Inflammatory macrophage treated with lipopolysaccharide for 4 hours (primary cell): Measurements from ENCODE around the gene BACH2.
"Not testable (repeated sequence)": the region's sequence is repeated elsewhere in the genome, so short reads cannot be mapped to it uniquely, and the experiment has no call there.

Experiments
- DNase-seq: peaks from one replicate; pipeline ENCODE4 v3.0.0-alpha.2; 2020

Gene BACH2

DNA sequence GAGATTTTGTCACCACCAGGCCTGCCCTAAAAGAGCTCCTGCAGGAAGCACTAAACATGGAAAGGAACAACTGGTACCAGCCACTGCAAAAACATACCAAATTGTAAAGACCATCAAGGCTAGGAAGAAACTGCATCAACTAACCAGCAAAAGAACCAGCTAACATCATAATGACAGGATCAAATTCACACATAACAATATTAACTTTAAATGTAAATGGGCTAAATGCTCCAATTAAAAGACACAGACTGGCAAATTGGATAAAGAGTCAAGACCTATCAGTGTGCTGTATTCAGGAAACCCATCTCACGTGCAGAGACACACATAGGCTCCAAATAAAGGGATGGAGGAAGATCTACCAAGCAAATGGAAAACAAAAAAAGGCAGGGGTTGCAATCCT, 240.7 kb downstream of the BACH2 start:
- not testable (repeated sequence) for DNase-seq

DNA sequence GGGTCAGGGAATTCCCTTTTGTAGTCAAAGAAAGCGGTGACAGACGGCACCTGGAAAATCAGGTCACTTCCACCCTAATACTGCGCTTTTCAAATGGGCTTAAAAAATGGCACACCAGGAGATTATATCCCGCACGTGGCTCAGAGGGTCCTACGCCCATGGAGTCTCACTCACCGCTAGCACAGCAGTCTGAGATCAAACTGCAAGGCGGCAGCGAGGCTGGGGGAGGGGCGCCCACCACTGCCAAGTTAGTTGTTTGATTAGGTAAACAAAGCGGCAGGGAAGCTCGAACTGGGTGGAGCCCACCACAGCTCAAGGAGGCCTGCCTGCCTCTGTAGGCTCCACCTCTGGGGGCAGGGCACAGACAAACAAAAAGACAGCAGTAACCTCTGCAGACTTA, 242.4 kb downstream of the BACH2 start:
- not testable (repeated sequence) for DNase-seq

DNA sequence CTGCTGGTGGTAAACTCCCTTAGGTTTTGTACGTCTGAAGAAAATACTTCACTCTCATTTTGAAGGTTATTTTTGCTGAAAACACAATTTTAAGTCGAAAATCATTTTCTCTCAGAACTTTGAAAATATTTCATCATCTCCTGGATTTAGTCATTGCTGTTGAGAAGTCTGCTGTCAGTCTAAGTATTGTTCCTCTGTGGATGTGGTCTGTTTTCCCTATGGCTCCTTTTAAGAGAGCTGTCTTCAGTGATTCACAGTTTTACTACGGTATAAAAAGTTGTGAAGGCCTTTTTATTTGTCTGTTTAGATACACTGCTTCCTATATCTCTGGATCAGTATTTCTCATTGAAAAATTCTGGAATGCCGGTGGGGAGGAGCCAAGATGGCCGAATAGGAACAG, 243.0 kb downstream of the BACH2 start:
- DNase-seq: no peak

DNA sequence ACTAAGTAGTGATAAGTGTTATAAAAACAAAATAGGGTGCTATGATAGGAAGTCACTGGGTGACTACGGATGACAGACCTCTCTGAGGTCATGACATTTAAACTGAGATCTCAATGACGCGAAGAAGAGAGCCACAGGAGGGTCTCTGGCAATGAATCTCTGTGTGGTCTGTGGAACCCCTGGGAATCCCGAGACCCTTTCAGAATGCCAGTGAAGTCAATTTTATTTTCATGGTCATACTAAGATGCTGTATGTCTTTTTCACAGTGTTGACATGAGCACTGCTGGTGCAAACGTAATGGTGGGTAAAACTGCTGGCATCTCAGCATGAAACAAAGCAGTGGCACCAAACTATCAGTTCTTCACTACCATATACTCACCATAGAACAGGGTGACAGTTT, 247.3 kb downstream of the BACH2 start:
- no peak for DNase-seq

DNA sequence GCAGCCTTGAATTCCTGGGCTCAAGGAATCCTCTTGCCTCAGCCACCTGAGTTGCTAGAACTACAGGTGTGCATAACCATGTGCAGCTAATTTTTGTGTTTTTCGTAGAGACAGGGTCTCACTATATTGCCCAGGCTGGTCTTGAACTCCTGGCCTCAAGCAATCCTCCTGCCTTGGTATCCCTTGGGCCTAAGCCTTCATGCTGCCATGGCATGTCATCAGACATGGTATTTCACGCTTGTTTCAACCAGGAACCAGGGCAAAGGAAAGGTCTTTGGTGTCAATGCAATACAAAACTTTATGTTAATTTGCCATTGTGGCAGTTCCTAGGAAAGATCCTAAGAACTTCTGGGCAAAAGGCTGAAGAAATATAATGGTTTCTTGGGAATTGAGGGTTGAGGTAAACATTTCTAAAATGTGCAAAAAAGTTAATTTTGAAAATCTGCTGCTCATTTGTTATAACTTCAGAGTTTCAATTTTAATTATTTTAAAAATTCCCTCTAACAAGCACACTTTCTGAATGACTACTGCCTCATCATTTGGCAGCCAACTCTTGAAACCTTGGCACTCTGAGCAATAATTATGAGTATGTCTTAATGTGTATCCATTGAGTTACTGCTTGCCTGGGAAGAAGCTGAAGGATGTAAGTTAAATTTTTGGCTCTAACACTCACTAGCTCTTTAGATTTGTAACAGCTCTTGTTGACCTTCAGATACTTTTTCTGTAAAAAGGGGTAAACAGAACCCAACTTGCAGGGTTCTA, 248.3 kb downstream of the BACH2 start:
- DNase-seq: no peak

DNA sequence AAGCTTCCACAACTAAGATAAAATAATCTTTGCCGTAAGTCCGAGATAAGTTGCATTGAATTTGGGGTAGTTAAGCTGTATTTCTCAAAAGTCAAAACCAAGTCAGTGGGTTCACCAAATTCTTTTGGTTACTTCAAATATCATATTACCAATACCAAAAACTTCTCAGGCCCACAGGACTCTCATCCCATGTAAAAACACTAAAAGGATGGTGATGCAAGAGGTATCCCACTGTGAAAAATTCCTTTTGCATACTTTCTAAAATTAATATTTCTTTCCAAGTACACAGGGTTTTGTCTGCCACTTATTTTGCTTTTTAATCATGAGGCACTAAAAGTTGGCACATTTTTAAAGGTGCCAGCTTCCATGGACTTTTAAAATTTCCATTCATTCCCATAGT, 251.1 kb downstream of the BACH2 start:
- DNase-seq: no peak

DNA sequence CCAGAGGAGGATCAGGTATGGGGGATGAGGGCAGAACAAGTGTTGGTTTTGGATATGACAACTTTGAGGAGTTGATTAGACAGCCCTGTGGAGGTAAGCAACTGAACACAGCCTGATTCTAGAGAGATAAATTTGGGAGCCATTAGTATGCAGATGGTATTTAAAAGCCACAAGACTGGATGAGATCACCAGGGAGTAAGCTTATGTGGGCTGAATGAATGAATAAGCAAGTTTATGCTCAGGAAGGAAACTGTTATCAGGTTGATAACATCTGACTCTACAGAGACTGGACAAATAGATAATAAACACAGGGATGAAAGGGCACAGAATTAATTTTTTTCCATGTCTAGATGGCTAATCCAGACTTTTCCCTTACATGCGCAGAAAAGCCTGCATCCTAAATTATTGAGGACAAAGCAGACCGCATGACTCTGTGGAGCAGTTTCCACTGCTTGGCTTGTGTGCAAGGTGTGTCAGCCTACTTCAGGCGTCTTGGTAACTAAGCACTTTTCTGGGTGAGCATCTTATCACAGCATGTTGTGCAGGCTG, 251.7 kb downstream of the BACH2 start:
- peak; percentile 36 for DNase-seq

DNA sequence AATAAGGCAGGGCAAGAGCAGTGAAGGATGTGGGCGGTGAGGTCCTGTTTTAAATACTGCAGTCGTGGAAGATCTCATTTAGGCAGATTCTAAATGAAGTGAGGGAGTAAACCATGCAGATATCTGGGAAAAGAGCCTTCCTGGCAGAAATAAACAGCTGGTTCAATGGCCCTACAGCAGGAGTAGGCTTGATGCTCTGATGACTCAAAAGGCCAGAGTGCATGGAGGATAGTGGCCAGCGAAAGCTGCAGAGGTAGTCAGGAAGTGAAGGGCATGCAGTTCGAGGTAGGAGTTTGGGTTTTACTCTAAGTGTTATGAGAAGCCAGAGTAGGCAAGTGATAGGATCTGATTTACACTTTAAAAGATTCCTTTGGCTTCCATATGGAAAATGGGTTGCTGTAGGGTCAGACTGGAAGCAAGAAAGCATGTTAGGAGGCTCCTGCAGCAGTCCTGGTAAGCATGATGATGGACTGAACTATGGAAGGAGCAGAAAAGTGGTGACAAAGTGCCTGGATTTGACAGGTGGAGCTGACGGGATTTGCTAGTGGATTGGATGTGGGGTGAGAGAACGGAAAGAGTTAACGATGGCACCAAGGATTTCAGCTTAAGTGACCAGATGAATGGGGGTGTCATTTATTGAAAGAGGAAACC, 252.3 kb downstream of the BACH2 start:
- DNase-seq: no peak

DNA sequence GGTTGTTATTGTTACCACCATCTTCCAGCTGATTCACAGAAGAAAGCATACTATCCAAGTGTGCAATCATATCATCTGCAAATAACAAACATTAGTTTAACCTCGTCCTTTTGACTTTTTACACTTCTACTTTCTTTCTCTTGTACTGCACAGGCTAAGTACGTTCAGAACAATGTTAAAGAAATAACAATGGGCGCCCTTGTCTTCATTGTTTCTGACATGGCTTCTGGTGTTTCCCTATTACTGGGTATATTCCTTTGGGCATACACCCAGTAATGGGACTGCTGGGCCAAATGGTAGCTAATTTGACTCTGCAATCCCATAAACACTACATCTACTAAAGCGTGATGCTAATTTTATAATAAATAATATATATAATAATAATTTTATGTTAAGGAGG, 255.7 kb downstream of the BACH2 start:
- no peak for DNase-seq

DNA sequence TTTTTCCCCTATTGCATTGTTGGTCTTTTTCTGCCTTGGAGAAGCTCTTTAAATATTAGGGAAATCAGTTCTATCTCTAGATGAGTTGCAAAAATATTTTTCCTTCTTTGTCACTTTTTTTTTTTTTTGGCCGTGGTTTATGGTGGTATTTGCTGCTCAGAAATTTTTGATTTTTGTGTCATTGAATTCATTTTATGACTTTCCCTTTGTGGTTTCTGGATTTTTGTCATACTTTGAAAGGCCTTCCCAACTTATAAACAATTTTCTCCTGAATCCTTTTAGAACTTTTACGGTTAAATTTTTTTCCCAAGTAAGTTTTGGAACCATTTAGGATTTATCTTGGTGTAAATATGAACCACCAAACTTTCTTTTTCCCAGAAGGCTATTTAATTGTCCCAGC, 256.7 kb downstream of the BACH2 start:
- no peak for DNase-seq

DNA sequence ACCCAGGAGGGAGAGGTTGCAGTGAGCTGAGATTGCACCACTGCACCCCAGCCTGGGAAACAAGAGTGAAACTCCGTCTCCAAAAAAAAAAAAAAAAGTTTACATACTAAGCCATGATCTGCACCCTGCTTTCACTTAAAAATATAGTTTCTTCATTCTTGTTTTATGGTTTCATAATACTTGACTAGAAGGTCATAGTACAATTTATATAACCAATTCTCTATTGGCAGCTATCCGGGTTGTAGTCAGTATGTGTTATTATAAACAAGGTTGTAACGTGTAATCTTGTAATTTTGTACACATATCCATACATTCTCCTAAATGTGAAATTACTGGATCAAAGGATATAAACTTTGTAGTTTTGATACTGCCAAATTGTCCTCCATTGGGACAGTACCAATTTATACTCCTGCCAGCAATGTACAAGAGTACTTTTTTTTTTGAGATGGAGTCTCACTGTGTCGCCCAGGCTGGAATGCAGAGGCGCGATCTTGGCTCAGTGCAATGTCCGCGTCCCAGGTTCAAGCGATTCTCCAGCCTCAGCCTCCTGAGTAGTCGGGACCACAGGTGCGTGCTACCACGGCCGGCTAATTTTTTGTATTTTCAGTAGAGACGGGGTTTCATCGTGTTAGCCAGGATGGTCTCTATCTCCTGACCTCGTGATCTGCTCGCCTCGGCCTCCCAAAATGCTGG, 257.5 kb downstream of the BACH2 start:
- DNase-seq: no peak

DNA sequence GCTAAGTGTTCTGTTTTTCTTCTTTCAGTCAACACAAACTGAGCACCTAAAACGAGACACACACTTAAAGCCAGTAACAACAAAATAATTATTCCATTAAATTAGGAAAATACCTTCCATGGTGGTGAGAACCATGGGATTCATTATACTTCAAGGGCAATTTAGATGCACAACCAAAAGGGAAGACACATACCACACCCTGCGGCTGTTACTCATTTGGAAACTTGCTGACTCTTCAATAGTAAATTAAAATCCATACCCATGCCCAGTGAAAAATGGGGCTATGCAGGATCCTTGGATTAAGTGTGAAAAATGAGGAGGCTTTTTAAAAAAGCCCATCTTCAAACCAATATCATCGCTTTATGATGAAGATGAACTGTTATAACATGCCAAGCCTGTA, 259.7 kb downstream of the BACH2 start:
- no peak for DNase-seq

DNA sequence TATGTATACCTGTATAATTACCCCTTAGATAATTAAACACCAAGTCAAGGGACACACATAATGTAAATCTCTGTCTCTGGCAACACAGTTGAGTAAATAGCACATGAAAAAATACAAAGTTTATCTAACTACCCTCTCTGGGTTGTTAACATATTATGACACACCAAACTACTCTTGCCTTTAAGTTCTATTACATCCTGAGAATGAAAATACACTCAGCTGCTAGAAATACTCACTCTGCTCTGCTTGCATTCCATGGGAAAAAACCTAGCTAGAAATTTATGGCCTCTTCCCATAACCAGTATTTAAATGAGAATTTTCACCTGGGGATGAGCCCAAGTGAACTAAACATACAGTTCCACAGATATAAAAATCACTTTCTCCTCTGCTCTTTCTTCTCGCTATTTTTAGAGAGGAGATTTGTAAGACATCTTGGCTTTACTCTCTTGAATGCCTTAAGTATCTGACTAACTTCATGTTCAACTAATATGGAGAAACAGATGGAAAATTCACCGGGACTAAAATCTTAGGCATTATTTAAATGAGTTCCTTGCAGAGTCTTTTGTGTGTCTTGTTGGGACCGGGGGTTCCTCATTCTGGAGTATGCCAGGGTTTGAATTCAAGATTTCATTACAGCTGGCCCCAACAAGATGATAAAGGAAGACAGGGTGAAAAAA, 261.5 kb downstream of the BACH2 start:
- no peak for DNase-seq

DNA sequence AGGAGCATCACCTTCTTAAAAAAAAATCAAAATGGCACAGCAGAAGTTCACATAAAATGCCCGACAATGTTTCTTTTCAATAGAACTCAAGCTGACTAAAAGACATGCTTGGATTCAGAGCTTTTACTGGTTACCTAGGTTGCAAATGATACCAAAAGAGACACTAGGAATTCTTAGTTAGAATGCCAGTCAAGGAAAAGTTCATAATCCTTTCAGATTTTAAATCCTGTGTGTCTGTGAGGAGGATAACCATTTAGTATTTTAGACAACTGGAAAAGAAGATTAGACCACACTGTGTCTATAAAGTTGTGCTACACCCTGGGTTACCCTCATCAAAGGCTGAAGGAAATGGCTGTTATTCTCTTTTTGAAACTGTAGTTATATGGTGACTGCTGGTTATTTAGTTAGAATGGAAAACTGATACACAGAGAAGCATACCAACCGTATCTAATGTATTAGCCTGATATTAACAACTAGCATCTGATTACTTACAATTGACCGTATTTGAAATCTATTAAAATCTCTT, 262.8 kb downstream of the BACH2 start:
- DNase-seq: no peak

DNA sequence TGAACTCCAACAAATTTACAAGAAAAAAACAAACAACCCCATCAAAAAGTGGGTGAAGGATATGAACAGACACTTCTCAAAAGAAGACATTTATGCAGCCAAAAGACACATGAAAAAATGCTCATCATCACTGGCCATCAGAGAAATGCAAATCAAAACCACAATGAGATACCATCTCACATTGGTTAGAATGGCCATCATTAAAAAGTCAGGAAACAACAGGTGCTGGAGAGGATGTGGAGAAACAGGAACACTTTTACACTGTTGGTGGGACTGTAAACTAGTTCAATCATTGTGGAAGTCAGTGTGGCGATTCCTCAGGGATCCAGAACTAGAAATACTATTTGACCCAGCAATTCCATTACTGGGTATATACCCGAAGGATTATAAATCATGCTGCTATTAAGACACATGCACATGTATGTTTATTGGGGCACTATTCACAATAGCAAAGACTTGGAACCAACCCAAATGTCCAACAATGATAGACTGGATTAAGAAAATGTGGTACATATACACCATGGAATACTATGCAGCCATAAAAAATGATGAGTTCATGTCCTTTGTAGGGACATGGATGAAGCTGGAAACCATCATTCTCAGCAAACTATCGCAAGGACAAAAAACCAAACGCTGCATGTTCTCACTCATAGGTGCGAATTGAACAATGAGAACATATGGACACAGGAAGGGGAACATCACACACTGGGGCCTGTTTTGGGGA, 264.0 kb downstream of the BACH2 start:
- not testable (repeated sequence) for DNase-seq

DNA sequence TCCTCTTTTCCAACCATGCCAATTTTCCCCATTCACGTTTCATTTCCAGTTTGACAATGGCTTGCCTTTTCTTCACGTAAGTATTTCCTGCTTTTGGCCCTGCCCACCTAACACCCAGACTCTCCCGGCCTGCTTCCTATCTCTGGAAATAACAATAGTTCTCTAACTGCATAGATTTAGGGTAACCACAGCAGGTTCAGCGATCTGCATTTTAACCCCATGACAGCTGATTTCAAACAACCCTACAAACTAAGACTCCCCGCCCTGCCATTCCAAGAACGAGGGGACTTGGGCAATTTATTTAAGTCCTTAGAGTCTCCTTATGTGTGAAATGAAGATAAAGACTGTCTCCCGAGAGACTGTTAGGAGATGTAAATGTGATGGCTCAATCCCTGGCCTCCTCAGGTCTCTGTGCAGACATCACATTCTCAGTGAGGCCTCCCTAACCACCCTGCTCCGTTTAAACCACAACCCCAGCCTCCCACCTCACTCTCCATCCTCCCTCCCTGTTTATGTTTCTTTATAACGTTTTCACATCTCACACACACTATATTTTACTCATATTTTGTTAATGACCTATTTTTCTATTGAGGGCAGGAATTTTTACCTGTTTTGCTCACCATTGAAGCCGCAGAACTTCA, 267.5 kb downstream of the BACH2 start:
- DNase-seq: no peak

DNA sequence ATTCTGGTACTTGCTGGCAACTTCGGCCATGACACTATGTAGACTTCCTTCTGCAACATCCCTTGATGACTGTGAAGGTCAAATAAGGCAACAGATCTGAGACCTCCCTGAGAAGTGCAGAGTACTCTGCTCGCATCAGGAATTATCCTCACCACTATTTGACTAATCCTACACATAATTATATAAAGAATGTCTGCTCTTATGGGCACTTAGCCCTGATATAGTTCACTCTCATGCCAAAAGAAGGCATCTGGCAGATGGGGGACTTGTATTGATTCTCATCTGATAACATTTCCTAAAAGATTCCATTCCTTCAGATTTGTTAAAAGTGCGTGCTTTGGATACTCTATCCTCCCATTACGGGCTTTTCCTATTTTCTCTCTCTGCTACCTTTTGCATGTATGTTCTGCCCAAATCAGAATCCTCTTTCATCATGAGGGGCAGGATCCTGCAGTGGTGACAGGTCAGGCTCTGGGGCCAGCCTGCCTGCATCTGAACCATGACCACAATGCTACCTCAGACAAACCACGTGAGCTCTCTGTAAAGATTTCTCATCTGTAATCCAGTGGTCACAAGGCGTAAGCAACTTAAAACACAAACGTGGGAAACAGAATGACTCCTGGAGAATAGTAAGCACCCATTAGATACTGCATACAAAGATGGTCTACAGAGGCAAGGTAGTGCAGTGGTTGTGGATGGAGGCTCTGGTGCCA, 268.4 kb downstream of the BACH2 start:
- DNase-seq: no peak

DNA sequence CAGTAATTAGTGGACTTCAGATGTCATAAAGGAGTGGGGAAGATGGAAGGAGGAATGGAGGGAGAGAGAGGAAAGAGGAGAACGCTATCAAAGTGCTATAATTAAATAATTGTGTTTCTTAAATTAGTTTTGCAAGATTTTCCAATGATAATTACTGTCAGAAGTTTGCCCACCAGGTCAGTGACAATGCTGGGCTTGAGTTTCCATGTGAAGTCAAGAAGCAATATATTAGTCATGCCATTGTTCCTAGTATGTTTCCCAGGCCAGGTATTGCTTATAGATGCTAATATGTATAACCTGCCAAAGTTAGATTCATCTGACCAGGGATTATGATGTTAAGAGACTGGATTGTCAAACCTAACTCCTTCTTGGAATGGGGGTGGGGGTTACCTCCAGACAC, 270.4 kb downstream of the BACH2 start:
- no peak for DNase-seq

DNA sequence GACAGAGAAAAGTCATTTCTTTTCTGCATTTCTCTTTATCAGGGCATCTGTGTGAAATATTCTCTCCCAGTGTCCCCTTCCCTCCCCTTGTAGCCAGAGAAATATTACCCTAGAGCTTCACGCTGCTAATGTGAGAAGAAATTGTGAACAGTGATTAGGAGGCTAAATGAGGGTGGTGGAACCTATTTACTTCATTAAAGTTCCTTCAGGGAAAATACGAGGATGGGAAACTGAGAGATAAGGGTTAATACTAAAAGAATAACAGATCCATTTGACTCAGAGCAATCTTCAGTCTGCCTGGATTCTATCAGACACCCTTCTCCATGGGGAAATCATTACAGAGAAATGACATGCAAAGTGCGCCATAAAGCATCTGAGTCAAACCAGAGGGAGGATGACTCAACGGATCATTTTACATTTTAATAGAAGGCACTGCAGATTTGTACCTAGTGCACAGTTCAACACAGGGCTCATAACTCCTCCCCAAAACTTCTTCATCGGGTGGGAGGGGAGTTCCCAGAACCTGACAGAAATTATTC, 271.1 kb downstream of the BACH2 start:
- DNase-seq: peak; percentile 23

DNA sequence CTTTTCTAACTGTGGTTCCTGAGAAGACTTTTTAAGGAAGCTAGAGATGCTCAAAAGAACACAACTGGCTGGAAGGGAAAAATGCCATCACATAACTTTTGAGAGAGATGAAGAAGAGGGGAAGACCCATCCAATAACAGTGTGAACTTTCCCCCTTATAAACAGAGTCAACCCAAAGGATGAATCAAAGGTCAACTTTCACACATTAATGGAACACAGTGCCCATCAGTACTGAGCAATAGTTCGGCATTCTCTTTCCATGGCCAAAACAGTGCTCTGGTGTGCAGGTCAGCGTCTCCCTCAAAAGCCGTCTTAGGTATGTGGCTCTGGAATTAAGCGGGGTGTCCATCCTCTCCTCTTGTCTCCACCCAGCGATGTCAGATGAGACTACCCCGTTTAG, 272.0 kb downstream of the BACH2 start:
- no peak for DNase-seq

DNA sequence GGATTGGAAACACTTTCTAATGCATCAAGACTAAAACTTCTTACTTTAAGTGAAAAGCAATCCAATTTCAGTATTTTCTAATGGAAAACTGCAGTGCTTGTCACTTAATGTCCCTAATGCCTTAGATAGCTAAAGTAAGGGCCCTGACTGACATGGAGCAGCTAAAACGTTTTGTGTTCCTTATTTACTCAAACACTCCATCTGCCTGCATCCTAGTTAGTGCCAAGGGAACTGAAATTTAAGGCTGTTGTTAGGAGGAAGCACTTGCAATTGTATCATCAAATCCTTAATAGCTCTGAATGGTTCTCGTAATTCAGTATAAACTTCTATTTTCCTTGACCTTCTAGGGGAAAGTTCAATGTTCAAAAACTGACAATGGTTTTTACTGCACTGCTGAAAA, 274.9 kb downstream of the BACH2 start:
- DNase-seq: peak; percentile 12
